Endodermal cell (in vitro differentiated cells): ENCODE measurements around the gene AUTS2. TPM values are rescaled to one million over a fixed set of nuclear protein-coding genes. Genes with fewer than 3 reads are reported as not detected.

Experiments used
- DNase-seq: peaks from one replicate; pipeline ENCODE4 v3.0.0-alpha.2; 2017
- H3K27ac ChIP-seq: 2 replicates; pipeline ENCODE4 v1.5.1; 2013; ENCODE audit warnings: mild to moderate bottlenecking, low read depth, low read length, moderate library complexity
- H3K27me3 ChIP-seq: 2 replicates; pipeline ENCODE4 v1.6.1; 2013; ENCODE audit warnings: mild to moderate bottlenecking, low read length, moderate library complexity; ENCODE audit not compliant: insufficient read depth, control insufficient read depth, poor library complexity, severe bottlenecking
- H3K36me3 ChIP-seq: 2 replicates; pipeline ENCODE4 v1.7.0; 2013; ENCODE audit warnings: mild to moderate bottlenecking, low read length, moderate library complexity; ENCODE audit not compliant: control insufficient read depth, insufficient read depth
- H3K4me1 ChIP-seq: one replicate; pipeline ENCODE4 v1.7.0; 2013; ENCODE audit warnings: low read length; ENCODE audit not compliant: control insufficient read depth, insufficient read depth
- H3K4me3 ChIP-seq: 2 replicates; pipeline ENCODE4 v1.5.1; 2013; ENCODE audit warnings: mild to moderate bottlenecking, low read length, moderate library complexity
- H3K9ac ChIP-seq: 2 replicates; pipeline ENCODE4 v1.6.1; 2013; ENCODE audit warnings: mild to moderate bottlenecking, low read length, moderate library complexity; ENCODE audit not compliant: poor library complexity, severe bottlenecking; ENCODE audit errors: extremely low read depth
- H3K9me3 ChIP-seq: 2 replicates; pipeline ENCODE4 v1.6.1; 2013; ENCODE audit warnings: mild to moderate bottlenecking, low read length, moderate library complexity; ENCODE audit not compliant: control insufficient read depth
- H3K27ac Mint-ChIP-seq: 2 replicates; pipeline ENCODE4 v1.8.0; 2020; ENCODE audit warnings: mixed read lengths
- H3K27me3 Mint-ChIP-seq: 2 replicates; pipeline ENCODE4 v1.8.0; 2021; ENCODE audit warnings: mild to moderate bottlenecking, mixed read lengths; ENCODE audit not compliant: insufficient read depth
- H3K36me3 Mint-ChIP-seq: 2 replicates; pipeline ENCODE4 v1.8.0; 2020; ENCODE audit warnings: low read depth, mixed read lengths
- H3K4me1 Mint-ChIP-seq: 2 replicates; pipeline ENCODE4 v1.8.0; 2020; ENCODE audit warnings: mixed read lengths
- H3K4me3 Mint-ChIP-seq: 2 replicates; pipeline ENCODE4 v1.8.0; 2020; ENCODE audit warnings: mild to moderate bottlenecking, moderate library complexity, mixed read lengths
- H3K9me3 Mint-ChIP-seq: 2 replicates; pipeline ENCODE4 v1.8.0; 2020; ENCODE audit warnings: mild to moderate bottlenecking, mixed read lengths
- WGBS, 2 experiments: methylation state at CpG; one replicate each; pipeline versions ENCODE4 v1.1.5 to v1.1.7; 2013; ENCODE audit warnings: missing lambda C conversion rate in 2 of 2, mixed read lengths in 1 of 2; ENCODE audit not compliant: insufficient coverage in 1 of 2, insufficient read length in 1 of 2; 5-methylcytosine and 5-hydroxymethylcytosine counted together
- total RNA-seq, 2 donors: library from RNA; stranded (reverse); fragmentation: NEBNext Ultra II Directional in 1 of 2; extraction: Animal tissue kit (Norgen Biotek cat#: 25700) in 1 of 2; gene quantifications; 2 replicates in 1 of 2; 3 replicates in 1 of 2; pipeline ENCODE4 v1.2.1, GENCODE V29; 2021
- TF ChIP-seq, protein P1 (sequence below): fragments of 200-600 bp; sonication (generic); conservative IDR thresholded peaks from 2 replicates; pipeline ENCODE4 v1.5.0; 2021; ENCODE audit warnings: antibody characterized with exemption, mild to moderate bottlenecking

AUTS2 gene
- total RNA-seq, 2 donors from 2014 or later, result 76.8 to 106 TPM

DNA sequence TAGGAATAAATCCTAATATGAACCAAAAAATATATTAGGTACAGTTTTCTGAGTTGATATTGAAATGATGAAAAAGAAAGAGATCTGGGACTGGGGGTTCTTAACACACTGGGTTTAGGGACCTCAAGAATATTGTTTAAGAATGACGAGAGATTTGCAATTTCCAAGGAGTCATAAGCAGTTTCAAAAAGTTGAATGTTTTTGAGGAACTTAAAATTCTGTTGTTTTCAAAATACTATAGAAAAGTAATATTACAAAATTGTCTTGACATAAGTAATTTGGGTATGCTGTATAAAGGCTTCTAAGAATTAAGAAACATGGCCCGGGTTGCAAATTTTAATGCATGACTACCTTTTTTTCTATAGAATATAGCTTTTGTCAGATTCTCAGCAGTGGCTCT, 88.1 kb downstream of the AUTS2 start:
- Mint-ChIP-seq H3K9me3 (no peaks in the 10 kb centered on the region), H3K36me3 (peaks cover 8% of the 10 kb centered on the region), H3K27ac (no peak overlapping the region), H3K4me1 (peaks cover 41% of the 10 kb centered on the region), H3K4me3 (no peak overlapping the region), H3K27me3 (no peaks in the 10 kb centered on the region)
- Histone ChIP-seq H3K9ac (no peak overlapping the region), H3K36me3 (peaks cover 11% of the 10 kb centered on the region), H3K4me1 (peaks cover 14% of the 10 kb centered on the region), H3K27ac (no peak overlapping the region), H3K27me3 (no peaks in the 10 kb centered on the region), H3K4me3 (no peak overlapping the region), H3K9me3 (no peaks in the 10 kb centered on the region)
- no peak for DNase-seq
- TF ChIP-seq, protein P1, sequence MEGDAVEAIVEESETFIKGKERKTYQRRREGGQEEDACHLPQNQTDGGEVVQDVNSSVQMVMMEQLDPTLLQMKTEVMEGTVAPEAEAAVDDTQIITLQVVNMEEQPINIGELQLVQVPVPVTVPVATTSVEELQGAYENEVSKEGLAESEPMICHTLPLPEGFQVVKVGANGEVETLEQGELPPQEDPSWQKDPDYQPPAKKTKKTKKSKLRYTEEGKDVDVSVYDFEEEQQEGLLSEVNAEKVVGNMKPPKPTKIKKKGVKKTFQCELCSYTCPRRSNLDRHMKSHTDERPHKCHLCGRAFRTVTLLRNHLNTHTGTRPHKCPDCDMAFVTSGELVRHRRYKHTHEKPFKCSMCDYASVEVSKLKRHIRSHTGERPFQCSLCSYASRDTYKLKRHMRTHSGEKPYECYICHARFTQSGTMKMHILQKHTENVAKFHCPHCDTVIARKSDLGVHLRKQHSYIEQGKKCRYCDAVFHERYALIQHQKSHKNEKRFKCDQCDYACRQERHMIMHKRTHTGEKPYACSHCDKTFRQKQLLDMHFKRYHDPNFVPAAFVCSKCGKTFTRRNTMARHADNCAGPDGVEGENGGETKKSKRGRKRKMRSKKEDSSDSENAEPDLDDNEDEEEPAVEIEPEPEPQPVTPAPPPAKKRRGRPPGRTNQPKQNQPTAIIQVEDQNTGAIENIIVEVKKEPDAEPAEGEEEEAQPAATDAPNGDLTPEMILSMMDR, result no peak
- WGBS, 2 experiments, result 80 to 90% methylated on average over 1 to 2 of the region's 2 CpGs

DNA sequence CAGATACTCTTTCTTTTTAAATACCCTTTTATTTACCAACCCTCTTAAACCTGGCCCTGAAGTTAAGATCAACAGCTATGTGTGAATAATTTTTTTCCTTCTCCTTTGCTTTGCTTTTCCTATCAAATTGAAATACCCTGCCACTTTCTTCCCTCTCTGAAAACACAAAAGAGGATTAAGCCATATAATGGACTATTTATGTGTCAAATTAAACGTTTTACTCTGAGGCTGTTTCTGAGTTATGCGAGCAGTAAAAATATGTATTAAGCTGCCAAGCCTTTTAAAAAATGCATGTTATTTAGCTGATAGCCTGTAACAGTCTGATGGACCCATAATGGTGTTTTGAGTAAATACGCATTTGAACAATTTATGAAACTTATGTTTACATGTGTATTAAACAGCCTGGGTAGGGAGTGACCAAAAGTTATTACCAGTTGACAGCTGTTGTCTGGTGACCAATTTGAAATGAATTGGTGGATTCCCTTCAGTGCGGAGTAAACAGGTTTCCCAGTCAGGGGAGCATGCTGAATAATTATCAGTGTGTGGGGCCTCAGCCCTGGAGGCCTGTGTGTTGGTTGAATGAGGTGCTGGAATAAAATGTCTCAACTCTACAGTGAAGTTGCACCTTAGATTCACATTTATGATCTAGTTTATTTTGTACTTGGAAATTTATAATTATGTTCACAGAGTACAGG, 89.6 kb downstream of the AUTS2 start:
- Mint-ChIP-seq H3K27me3 (no peaks in the 10 kb centered on the region), H3K4me1 (peaks cover 42% of the 10 kb centered on the region), H3K9me3 (no peaks in the 10 kb centered on the region), H3K4me3 (no peak overlapping the region), H3K36me3 (peaks cover 11% of the 10 kb centered on the region), H3K27ac (no peak overlapping the region)
- Histone ChIP-seq H3K36me3 (peaks cover 11% of the 10 kb centered on the region), H3K9ac (no peak overlapping the region), H3K4me1 (peaks cover 14% of the 10 kb centered on the region), H3K27ac (no peak overlapping the region), H3K27me3 (no peaks in the 10 kb centered on the region), H3K9me3 (no peaks in the 10 kb centered on the region), H3K4me3 (no peak overlapping the region)
- DNase-seq, result no peak
- TF ChIP-seq, protein P1, result no peak
- 86 to 100% methylated on average over 3 to 4 of the region's 4 CpGs for WGBS, 2 experiments

DNA sequence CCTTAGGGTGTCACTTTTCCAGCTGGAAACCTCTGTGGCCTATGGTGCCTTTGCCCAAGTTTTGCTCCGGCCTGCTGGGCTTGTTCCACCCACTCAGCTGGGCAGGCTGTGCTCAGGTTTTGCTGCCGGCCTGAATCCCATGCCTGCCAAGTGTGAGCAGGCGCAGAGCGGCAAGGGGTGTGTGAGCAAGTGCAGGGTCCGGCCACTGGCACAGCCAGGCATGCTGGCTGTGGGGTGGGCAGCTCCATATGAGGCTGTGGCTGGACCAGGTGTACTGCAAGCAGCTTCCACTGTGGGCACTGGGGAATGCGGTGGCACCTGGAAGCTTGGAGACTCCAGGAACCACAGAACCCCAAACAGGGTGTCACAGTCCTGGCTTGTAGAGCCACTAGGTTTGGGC, 92.1 kb downstream of the AUTS2 start:
- no peak overlapping the region for H3K9ac ChIP-seq
- H3K27ac ChIP-seq, result no peak overlapping the region
- H3K36me3 ChIP-seq, result peaks cover 11% of the 10 kb centered on the region
- Mint-ChIP-seq H3K4me3 (no peak overlapping the region), H3K27ac (no peak overlapping the region), H3K36me3 (peaks cover 11% of the 10 kb centered on the region), H3K9me3 (no peaks in the 10 kb centered on the region), H3K27me3 (no peaks in the 10 kb centered on the region), H3K4me1 (peaks cover 33% of the 10 kb centered on the region)
- TF ChIP-seq, protein P1, result no peak
- no peaks in the 10 kb centered on the region for H3K9me3 ChIP-seq
- H3K4me3 ChIP-seq, result no peak overlapping the region
- 95 to 96% methylated on average over 4 to 6 of the region's 6 CpGs for WGBS, 2 experiments
- no peak for DNase-seq
- peaks cover 8% of the 10 kb centered on the region for H3K4me1 ChIP-seq
- no peaks in the 10 kb centered on the region for H3K27me3 ChIP-seq
